RWPE1 (cell line): Measurements from ENCODE around the gene NR5A1.

Experiments used
- CTCF ChIA-PET: fragments of 350-600 bp; sonication (Branson Sonifier 250); formaldehyde crosslinking; extraction: SDS; loops from one replicate; lab custom pipeline; 2021; lab: Yijun Ruan, JAX
- POLR2A ChIA-PET: fragments of 400-600 bp; formaldehyde crosslinking; extraction: SDS; loops from one replicate; lab custom pipeline; 2020; ENCODE audit warnings: antibody characterized with exemption; ENCODE audit not compliant: low non-redundant PET; lab: Yijun Ruan, JAX
- DNase-seq: peaks from one replicate; pipeline ENCODE4 v3.0.0; 2012; ENCODE audit warnings: low spot score
- H3K27ac ChIP-seq: fragments of 450-650 bp; 2 replicates; pipeline ENCODE4 v1.5.1; 2017
- CTCF ChIP-seq: fragments of 450-650 bp; conservative IDR thresholded peaks from 2 replicates; pipeline ENCODE4 v1.5.1; 2017; ENCODE audit warnings: low read depth, mild to moderate bottlenecking

NR5A1 gene

DNA sequence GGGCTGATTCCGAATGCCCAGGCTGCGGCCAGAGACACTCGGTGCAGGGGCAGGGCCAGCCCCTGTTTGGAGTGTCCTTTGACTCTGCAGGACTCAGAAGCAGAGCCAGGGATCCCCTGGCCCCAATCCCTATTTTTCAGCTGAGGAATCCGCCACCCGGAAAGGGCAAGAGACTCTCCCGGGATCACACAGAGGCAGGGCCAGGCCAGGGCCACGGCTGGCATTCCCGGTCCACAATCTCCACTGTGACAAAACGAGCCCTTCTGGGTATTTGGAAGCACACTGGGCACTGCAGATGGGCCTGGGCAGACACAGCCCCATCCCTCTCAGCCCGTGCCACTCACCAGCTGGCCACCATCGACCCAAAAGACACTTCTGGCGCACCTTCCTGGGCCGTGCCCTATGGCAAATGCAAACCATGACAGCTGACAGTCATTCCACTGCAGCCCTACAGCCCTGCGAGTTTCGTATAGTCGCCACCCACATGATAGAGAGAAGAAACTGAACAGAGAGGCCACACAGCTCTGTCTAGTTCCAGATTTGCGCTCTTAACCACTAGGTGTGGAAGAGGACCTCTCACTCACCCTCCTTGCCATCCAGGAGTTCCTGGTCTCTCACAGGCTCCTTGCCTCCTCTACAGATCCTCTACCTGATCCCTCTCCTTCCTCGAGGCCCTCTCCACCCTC lies 13.3 kb downstream of the NR5A1 start:
- H3K27ac ChIP-seq: no peak overlapping the region
- DNase-seq: no peak
- ChIA-PET POLR2A (no interaction called here), CTCF (interaction anchor here (0.7 kb wide), 1 partner anchor 101 kb away, joined by 4 read pairs; no protein-coding TSS in a partner anchor)
- no peak for TF ChIP-seq CTCF

GRCh38 chr9:124493218-124493617 lies 14.0 kb downstream of the NR5A1 start:
- no peak overlapping the region for H3K27ac ChIP-seq
- POLR2A ChIA-PET: no interaction called here
- DNase-seq: no peak
- no peak for TF ChIP-seq CTCF
- CTCF ChIA-PET: no interaction called here

GRCh38 chr9:124492818-124493217 lies 14.4 kb downstream of the NR5A1 start:
- TF ChIP-seq CTCF: no peak
- no peak for DNase-seq
- ChIA-PET POLR2A (no interaction called here), CTCF (no interaction called here)
- H3K27ac ChIP-seq: no peak overlapping the region

DNA sequence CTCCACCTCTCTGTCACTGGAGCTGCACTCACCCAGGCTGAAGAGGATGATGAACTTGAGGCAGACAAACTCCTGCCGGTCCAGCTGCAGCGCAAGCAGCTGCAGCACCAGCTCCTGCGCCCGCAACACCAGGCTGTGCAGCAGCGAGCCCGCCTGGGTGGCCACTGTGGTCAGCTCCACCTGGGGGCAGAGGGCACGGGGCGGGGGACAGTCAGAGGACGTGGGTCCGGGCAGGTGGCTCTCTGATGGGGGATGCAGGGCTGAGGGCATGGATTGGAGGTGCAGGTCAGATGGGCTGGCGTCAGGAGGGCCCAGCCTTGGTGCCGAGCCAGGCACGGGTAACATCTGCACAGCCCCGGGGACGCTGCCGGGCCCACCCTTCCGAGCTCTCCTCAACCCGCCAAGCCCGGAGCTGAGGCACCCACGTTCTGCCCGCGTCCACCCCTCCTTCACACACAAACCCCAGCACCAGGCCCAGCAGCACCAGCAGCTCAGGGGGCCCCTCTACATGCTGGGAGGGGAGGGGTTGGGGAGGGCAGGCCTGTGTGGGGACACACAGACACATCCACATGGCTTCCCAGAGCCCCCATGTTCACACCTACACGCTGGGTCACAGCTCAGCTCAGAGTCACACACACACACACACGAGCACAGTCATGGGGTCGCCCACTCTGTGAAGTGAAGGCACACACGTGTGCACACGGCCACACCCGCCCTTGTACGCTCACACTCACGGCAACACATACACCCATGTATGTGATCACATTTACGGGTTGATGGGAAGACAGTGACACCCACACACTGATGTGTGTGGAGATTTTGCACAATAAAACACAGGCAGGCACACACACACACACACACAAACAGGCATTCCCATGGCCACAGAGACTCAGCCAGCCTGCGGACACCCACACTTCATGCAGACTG lies 15.9 kb downstream of the NR5A1 start:
- no peak overlapping the region for H3K27ac ChIP-seq
- CTCF ChIA-PET: no interaction called here
- POLR2A ChIA-PET: no interaction called here
- TF ChIP-seq CTCF: no peak
- DNase-seq: no peak

GRCh38 chr9:124490004-124490403 lies 17.2 kb downstream of the NR5A1 start:
- DNase-seq: no peak
- ChIA-PET POLR2A (no interaction called here), CTCF (interaction anchor here (0.7 kb wide), 1 partner anchor 47 kb away, joined by 4 read pairs; no protein-coding TSS in a partner anchor)
- no peak for TF ChIP-seq CTCF
- H3K27ac ChIP-seq: no peak overlapping the region

DNA sequence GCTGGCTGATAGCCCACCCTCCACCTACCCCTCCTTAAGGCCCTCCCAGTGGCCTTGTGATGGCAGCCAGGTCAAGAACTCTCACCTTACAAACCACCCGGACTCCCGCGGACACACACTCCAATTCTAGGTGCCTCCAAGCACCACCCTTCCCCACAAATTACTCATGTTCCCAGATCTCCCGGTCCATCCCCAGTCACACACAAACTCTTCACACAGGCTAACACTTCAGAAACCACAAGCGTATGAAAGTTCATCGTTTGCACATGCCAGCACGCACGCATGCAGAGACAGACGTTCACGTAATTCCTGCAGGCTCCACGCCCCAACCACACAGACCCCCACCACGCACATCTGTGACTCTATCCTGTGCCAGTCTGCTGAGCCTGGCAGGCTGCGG lies 18.0 kb downstream of the NR5A1 start:
- POLR2A ChIA-PET: no interaction called here
- H3K27ac ChIP-seq: no peak overlapping the region
- TF ChIP-seq CTCF: no peak
- no peak for DNase-seq
- CTCF ChIA-PET: no interaction called here
